OCI-LY7 (cell line): ENCODE data around the gene ASCC2. TPM values are rescaled to one million over a fixed set of nuclear protein-coding genes. Genes with fewer than 3 reads are reported as not detected.
"Not testable (repeated sequence)": the region's sequence is repeated elsewhere in the genome, so short reads cannot be mapped to it uniquely, and the experiment has no call there.

Experiments
- BruUV-seq: library from RNA; stranded (reverse); fragments of 400-500 nt; replicated peaks from 2 replicates; lab custom pipeline; 2021; lab: Mats Ljungman, UMichigan
- CTCF ChIA-PET: fragments of 300-600 bp; sonication (Branson Sonifier 250); formaldehyde crosslinking; loops from one replicate; lab custom pipeline; 2022; ENCODE audit warnings: antibody characterized with exemption; ENCODE audit not compliant: unreplicated experiment; lab: Charles Lee
- POLR2A ChIA-PET: fragments of 300-600 bp; sonication (Branson Sonifier 250); formaldehyde crosslinking; loops from one replicate; lab custom pipeline; 2022; ENCODE audit warnings: antibody characterized with exemption; lab: Charles Lee
- DNase-seq: peaks from one replicate; pipeline ENCODE4 v3.0.0-alpha.2; 2015; ENCODE audit warnings: low spot score
- H2AFZ ChIP-seq: fragments of 200-600 bp; sonication (generic), shearing (Covaris generic); 2 replicates; pipeline ENCODE4 v1.6.1; 2014; ENCODE audit warnings: mild to moderate bottlenecking, antibody characterized with exemption, low read length, moderate library complexity
- H3K27ac ChIP-seq: fragments of 200-600 bp; sonication (generic); 2 replicates; pipeline ENCODE4 v1.5.1; 2014; ENCODE audit warnings: mixed run types, low read depth, mild to moderate bottlenecking, moderate library complexity, low read length, inconsistent platforms; ENCODE audit not compliant: poor library complexity, severe bottlenecking
- H3K36me3 ChIP-seq: fragments of 200-600 bp; sonication (generic); 2 replicates; pipeline ENCODE4 v1.6.1; 2014; ENCODE audit warnings: mild to moderate bottlenecking, antibody characterized with exemption, low read length, moderate library complexity, mixed read lengths; ENCODE audit not compliant: insufficient read depth
- H3K4me1 ChIP-seq: fragments of 200-600 bp; sonication (generic); 2 replicates; pipeline ENCODE4 v1.5.1; 2014; ENCODE audit warnings: mild to moderate bottlenecking, low read length; ENCODE audit not compliant: insufficient read depth, poor library complexity, severe bottlenecking
- H3K4me2 ChIP-seq: fragments of 200-600 bp; sonication (generic); 2 replicates; pipeline ENCODE4 v1.6.1; 2014; ENCODE audit warnings: mild to moderate bottlenecking, low read length
- H3K4me3 ChIP-seq: fragments of 200-600 bp; sonication (generic); 2 replicates; pipeline ENCODE4 v1.5.1; 2014; ENCODE audit warnings: mild to moderate bottlenecking, low read depth, low read length; ENCODE audit not compliant: poor library complexity, severe bottlenecking
- H3K79me2 ChIP-seq: fragments of 200-600 bp; sonication (generic); 2 replicates; pipeline ENCODE4 v1.6.1; 2016; ENCODE audit warnings: low read depth, mild to moderate bottlenecking, low read length, moderate library complexity, mixed read lengths; ENCODE audit not compliant: insufficient read depth
- H3K9me2 ChIP-seq: fragments of 200-600 bp; sonication (generic); 2 replicates; pipeline ENCODE4 v1.6.1; 2016; ENCODE audit warnings: mild to moderate bottlenecking, low read length, mixed read lengths; ENCODE audit not compliant: insufficient read depth
- H3K9me3 ChIP-seq: fragments of 200-600 bp; sonication (generic); 2 replicates; pipeline ENCODE4 v1.6.1; 2014; ENCODE audit warnings: mild to moderate bottlenecking, mixed run types, low read length, mixed read lengths
- H4K20me1 ChIP-seq: fragments of 200-600 bp; sonication (generic); 2 replicates; pipeline ENCODE4 v1.6.1; 2014; ENCODE audit warnings: mild to moderate bottlenecking, antibody characterized with exemption, low read length, moderate library complexity, mixed read lengths; ENCODE audit not compliant: insufficient read depth
- EZH2phosphoT487 ChIP-seq: fragments of 200-600 bp; sonication (generic); IDR thresholded peaks from 2 replicates; pipeline ENCODE4 v1.6.1; 2018; ENCODE audit warnings: low read depth, borderline replicate concordance, mild to moderate bottlenecking, mixed run types, antibody characterized with exemption, low read length, moderate library complexity, mixed read lengths
- intact Hi-C: fragments of 100-400 bp; cut with micrococcal nuclease; formaldehyde crosslinking; loops from one replicate; pipeline ENCODE4 v1.10.0; 2022; ENCODE audit not compliant: unreplicated experiment
- total RNA-seq, 2 experiments: library from RNA; depleted of rRNA in 1 of 2; stranded (reverse); fragments of >200 nt in 1 of 2; shearing (Covaris generic) in 1 of 2; gene quantifications; 2 replicates each; pipeline ENCODE4 v1.2.3, GENCODE V29; 2014 to 2022
- TF ChIP-seq, protein P1 (sequence below): fragments of 200-600 bp; sonication (generic); conservative IDR thresholded peaks from 2 replicates; pipeline ENCODE4 v1.5.1; 2014; ENCODE audit warnings: mild to moderate bottlenecking, antibody characterized with exemption, low read length, moderate library complexity, mixed read lengths

The ASCC2 gene
- total RNA-seq, 2 experiments from 2014 or later = 40.2 to 68.8 TPM

DNA sequence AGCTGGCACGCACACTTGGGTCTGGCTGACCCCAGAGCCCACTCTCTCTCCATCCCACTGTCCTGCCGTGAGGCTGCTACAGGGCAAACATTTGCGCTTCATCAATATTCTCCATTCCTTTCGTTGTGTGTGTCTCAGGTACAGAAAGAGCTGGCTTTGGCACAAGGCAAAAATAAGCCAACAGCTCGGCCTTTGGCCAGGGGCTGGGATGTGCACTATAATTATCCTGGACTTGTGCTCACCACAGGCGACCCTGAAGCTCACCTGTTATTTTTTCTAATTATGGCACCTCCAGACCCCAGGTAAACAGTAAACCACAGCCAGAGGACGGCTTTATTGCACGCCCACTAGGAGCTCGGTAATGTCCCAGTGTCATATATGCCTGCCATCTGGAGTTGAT lies 82.2 kb downstream of the ASCC2 start:
- intact Hi-C loops = no loop called here
- ChIA-PET POLR2A (interaction anchor here (0.8 kb wide), 1 partner anchor 82 kb away, joined by 3 read pairs; no protein-coding TSS in a partner anchor), CTCF (no interaction called here)

DNA sequence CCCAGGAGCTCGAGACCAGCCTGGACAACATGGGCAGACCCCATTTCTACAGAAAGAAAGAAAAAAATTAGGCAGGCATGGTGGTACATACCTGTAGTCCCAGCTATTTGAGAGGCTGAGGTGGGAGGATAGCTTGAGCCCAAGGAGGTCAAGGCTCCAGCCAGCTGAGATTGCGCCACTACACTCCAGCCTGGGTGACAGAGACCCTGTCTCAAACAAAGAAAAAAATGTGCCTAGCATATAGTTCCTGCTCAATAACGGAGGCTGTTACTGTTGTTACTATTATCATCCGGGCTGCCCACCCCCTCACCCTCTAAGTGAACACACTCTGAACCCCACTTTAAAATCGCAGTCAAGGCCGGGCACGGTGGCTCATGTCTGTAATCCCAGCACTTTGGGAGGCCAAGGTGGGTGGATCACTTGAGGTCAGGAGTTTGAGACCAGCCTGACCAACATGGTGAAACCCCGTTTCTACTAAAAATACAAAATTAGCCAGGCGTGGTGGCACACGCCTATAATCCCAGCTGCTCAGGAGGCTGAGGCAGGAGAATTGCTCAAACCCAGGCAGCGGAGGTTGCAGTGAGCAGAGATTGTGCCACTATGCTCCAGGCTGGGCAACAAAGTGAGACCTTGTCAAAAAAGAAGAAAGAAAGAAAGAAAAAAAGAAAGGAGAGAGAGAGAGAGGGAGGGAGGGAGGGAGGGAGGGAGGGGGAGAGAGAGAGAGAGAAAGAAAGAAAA lies 83.2 kb downstream of the ASCC2 start:
- H3K4me1 ChIP-seq, H3K9me2 ChIP-seq, H3K9me3 ChIP-seq, H4K20me1 ChIP-seq, H3K27ac ChIP-seq, CTCF ChIA-PET, H3K79me2 ChIP-seq, POLR2A ChIA-PET, H3K36me3 ChIP-seq, intact Hi-C loops, H2AFZ ChIP-seq, BruUV-seq, H3K4me3 ChIP-seq, H3K4me2 ChIP-seq, DNase-seq: not testable (repeated sequence)

More for the DNA sequence above, 82.2 kb downstream of the ASCC2 start:
- DNase-seq = no peak
- H3K9me3 ChIP-seq = no peaks in the 10 kb centered on the region
- no peak overlapping the region for H3K4me3 ChIP-seq
- no peaks in the 10 kb centered on the region for H3K36me3 ChIP-seq
- H2AFZ ChIP-seq = no peak overlapping the region
- H4K20me1 ChIP-seq = no peaks in the 10 kb centered on the region
- H3K9me2 ChIP-seq = no peaks in the 10 kb centered on the region
- TF ChIP-seq EZH2phosphoT487 = no peak
- TF ChIP-seq, protein P1, sequence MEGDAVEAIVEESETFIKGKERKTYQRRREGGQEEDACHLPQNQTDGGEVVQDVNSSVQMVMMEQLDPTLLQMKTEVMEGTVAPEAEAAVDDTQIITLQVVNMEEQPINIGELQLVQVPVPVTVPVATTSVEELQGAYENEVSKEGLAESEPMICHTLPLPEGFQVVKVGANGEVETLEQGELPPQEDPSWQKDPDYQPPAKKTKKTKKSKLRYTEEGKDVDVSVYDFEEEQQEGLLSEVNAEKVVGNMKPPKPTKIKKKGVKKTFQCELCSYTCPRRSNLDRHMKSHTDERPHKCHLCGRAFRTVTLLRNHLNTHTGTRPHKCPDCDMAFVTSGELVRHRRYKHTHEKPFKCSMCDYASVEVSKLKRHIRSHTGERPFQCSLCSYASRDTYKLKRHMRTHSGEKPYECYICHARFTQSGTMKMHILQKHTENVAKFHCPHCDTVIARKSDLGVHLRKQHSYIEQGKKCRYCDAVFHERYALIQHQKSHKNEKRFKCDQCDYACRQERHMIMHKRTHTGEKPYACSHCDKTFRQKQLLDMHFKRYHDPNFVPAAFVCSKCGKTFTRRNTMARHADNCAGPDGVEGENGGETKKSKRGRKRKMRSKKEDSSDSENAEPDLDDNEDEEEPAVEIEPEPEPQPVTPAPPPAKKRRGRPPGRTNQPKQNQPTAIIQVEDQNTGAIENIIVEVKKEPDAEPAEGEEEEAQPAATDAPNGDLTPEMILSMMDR = no peak
- no TSS peak for BruUV-seq
- no peaks in the 10 kb centered on the region for H3K79me2 ChIP-seq
- H3K4me1 ChIP-seq = no peaks in the 10 kb centered on the region
- H3K27ac ChIP-seq = no peak overlapping the region
- H3K4me2 ChIP-seq = no peak overlapping the region

DNA sequence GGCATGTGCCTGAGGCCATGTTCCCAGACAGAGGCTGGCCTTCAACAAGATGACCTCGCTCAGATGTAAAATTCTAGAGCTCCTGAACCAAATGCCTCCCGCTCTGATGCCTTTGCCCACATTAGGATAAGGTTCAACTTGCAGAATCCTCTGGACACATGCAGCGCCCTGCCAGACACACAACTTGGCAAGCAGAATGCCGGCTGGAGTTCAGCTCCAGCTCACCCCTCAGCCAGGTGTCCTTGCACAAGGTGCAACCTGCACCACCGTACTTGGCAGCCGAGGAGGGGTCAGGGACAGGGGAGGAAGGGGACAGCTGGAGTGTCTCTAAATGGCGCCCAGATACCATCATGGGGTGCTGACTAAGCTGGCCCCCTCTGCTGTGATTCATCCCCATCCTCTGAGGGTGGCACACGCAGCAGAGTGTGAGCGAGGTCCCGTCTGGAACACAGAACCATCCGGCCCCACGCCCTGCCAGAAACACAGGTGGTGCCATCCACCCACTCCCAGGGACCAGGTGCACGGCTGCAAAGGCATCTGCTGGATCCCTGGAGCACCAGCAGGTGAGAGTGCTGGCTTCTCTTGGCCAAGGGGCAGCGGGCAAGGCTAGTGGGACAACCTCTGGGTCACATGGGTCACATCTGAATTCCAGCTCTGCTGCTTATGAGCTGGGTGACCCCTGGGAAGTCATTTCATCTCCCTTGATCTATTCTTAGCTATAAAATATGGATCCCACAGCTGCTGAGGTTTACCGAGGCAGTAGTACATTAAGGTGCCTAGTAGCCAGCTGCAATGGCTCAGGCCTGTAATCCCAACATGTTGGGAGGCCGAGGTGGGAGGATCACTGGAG lies 84.0 kb downstream of the ASCC2 start:
- Histone ChIP-seq H2AFZ (no peak overlapping the region), H3K79me2 (no peaks in the 10 kb centered on the region), H3K4me1 (no peaks in the 10 kb centered on the region), H3K27ac (no peak overlapping the region), H3K4me2 (no peak overlapping the region), H3K9me3 (no peaks in the 10 kb centered on the region), H3K4me3 (no peak overlapping the region), H3K36me3 (no peaks in the 10 kb centered on the region), H3K9me2 (no peaks in the 10 kb centered on the region), H4K20me1 (no peaks in the 10 kb centered on the region)
- no TSS peak for BruUV-seq
- DNase-seq = no peak
- CTCF ChIA-PET = no interaction called here
- no peak for TF ChIP-seq EZH2phosphoT487
- TF ChIP-seq, protein P1 = no peak
- POLR2A ChIA-PET = interaction anchor here (0.9 kb wide), 1 partner anchor 8 kb away, joined by 3 read pairs; no protein-coding TSS in a partner anchor
- intact Hi-C loops = no loop called here
